Bronchial epithelial cell (primary cell): ENCODE results near the gene DPPA4. TPM values are rescaled to one million over a fixed set of nuclear protein-coding genes. Genes with fewer than 3 reads are reported as not detected.
"Not testable (repeated sequence)": the region's sequence is repeated elsewhere in the genome, so short reads cannot be mapped to it uniquely, and the experiment has no call there.

Experiments used
- DNase-seq: peaks from one replicate; pipeline ENCODE4 v3.0.0-alpha.2; 2010; ENCODE audit warnings: low read depth
- FAIRE-seq: peaks from 2 replicates; lab custom pipeline; 2011; peaks lifted over from hg19 to GRCh38; lab: Jason Lieb, UNC
- H3K27me3 ChIP-seq: 2 replicates; pipeline ENCODE4 v1.5.1; 2011; ENCODE audit warnings: low read length; ENCODE audit not compliant: control insufficient read depth, insufficient read depth
- H3K36me3 ChIP-seq: 2 replicates; pipeline ENCODE4 v1.5.1; 2011; ENCODE audit warnings: low read length; ENCODE audit not compliant: control insufficient read depth, insufficient read depth
- H3K4me3 ChIP-seq: 2 replicates; pipeline ENCODE4 v1.5.1; 2011; ENCODE audit warnings: mild to moderate bottlenecking, low read depth, low read length, control low read depth
- CTCF ChIP-seq: IDR thresholded peaks from 2 replicates; pipeline ENCODE4 v1.5.1; 2011; ENCODE audit warnings: mild to moderate bottlenecking, moderate library complexity, low read length, control low read depth, inconsistent platforms; ENCODE audit not compliant: insufficient read depth, severe bottlenecking
- total RNA-seq: library from RNA; depleted of rRNA; stranded (reverse); fragments of >200 nt; gene quantifications from 2 replicates; pipeline ENCODE4 v1.2.1, GENCODE V29; 2014

The DPPA4 gene, protein sequence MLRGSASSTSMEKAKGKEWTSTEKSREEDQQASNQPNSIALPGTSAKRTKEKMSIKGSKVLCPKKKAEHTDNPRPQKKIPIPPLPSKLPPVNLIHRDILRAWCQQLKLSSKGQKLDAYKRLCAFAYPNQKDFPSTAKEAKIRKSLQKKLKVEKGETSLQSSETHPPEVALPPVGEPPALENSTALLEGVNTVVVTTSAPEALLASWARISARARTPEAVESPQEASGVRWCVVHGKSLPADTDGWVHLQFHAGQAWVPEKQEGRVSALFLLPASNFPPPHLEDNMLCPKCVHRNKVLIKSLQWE
- total RNA-seq: not detected in 2 replicates

DNA sequence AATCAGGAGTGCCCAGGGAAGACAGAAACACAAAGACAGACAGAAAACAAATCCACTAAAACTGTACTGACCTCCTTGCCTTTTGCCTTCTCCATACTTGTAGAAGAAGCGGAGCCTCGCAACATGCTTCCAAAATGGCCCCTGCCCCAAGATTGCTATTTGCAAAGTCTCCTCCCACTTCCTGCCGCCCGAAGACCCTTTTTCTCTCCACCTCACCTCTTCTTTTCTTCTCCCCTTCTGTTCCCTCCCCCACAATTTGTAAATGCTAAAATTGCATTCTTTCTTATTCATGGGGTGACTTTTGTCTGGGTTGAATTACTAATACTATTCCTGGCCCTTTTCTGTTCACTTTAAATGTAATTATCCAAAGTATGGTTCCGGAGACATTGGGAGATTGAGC, at the start of gene DPPA4:
TSS of gene DPPA4 (minus strand) at position 154 of the 400 bp plus-strand sequence. CDS start at position 125, 29 bp downstream.
- FAIRE-seq: no peak
- Histone ChIP-seq H3K4me3 (no peak within 1 kb of the TSS), H3K36me3 (no peaks in the 10 kb centered on the region), H3K27me3 (no peaks in the 10 kb centered on the region)
- TF ChIP-seq CTCF: no peak
- DNase-seq: no peak

GRCh38 chr3:109385442-109386318, 48.3 kb upstream of the DPPA4 start:
- DNase-seq: no peak
- H3K27me3 ChIP-seq: no peaks in the 10 kb centered on the region
- H3K36me3 ChIP-seq: no peaks in the 10 kb centered on the region
- no peak overlapping the region for H3K4me3 ChIP-seq
- no peak for TF ChIP-seq CTCF
- FAIRE-seq: no peak

- H3K4me3 ChIP-seq: no peak overlapping the region
- FAIRE-seq: no peak
- no peak for DNase-seq
- no peaks in the 10 kb centered on the region for H3K36me3 ChIP-seq
- no peak for TF ChIP-seq CTCF
- no peaks in the 10 kb centered on the region for H3K27me3 ChIP-seq
Observed at GRCh38 chr3:109384164-109384563, 46.8 kb upstream of the DPPA4 start.

DNA sequence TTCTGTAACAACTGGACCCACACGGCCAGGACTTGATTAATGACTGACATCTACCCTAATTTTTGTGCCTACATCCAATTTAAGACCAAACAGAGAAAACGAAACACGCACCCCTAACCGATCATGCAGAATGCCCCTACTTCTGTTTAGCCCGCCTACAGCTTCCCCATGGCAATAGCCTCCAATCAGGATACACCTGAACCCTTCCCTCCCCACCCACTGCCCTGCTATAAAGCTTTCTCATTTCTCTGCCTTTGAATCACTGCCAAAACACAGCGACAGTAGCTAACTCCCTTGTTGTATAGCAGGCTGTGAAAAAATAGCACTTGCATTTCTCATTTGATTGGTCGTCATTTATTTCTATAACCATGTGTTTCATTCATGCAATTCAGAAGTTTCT, 45.2 kb upstream of the DPPA4 start:
- Histone ChIP-seq H3K27me3 (no peaks in the 10 kb centered on the region), H3K36me3 (no peaks in the 10 kb centered on the region), H3K4me3 (no peak overlapping the region)
- FAIRE-seq: no peak
- no peak for TF ChIP-seq CTCF
- no peak for DNase-seq

GRCh38 chr3:109375975-109376374, 38.6 kb upstream of the DPPA4 start:
- no peak for FAIRE-seq
- no peak for DNase-seq
- no peaks in the 10 kb centered on the region for H3K27me3 ChIP-seq
- no peaks in the 10 kb centered on the region for H3K36me3 ChIP-seq
- no peak overlapping the region for H3K4me3 ChIP-seq
- no peak for TF ChIP-seq CTCF

DNA sequence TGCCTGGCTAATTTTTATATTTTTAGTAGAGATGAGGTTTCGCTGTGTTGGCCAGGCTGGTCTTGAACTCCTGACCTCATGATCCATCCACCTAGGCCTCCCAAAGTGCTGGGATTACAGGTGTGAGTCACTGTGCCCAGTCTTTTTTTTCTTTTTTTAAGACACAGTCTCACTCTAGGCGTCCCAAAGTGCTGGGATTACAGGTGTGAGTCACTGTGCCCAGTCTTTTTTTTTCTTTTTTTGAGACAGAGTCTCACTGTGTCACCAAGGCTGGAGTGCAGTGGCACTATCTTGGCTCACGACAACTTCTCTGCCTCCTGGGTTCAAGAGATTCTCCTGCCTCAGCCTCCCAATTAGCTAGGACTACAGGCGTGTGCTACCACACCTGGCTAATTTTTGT, 37.1 kb upstream of the DPPA4 start:
- not testable (repeated sequence) for H3K4me3 ChIP-seq, FAIRE-seq, DNase-seq, H3K36me3 ChIP-seq, H3K27me3 ChIP-seq
